K562 (cell line): ENCODE data around the gene CAPN10. TPM values are rescaled to one million over a fixed set of nuclear protein-coding genes. Genes with fewer than 3 reads are reported as not detected.

Experiments used
- ATAC-seq: fragments of 200-7000 bp; cut with Tn5 transposase; 3 replicates; pipeline ENCODE4 v1.9.1; 2020; ENCODE audit warnings: moderate library complexity
- BruUV-seq: library from RNA; stranded (reverse); fragments of 400-500 nt; replicated peaks from 2 replicates; lab custom pipeline; 2021; lab: Mats Ljungman, UMichigan
- CTCF ChIA-PET: fragments of 300-600 bp; formaldehyde crosslinking; extraction: SDS; loops from one replicate; lab custom pipeline; 2021; ENCODE audit warnings: low intra/inter-chr PET ratio; lab: Yijun Ruan, JAX
- POLR2A ChIA-PET: fragments of 300-600, 350-650 bp; sonication (Branson Sonifier 250); formaldehyde crosslinking; extraction: SDS; loops from one replicate; lab custom pipeline; 2021; ENCODE audit warnings: antibody characterized with exemption, inconsistent platforms; lab: Yijun Ruan, JAX
- DNase-seq, 4 experiments: peaks; one replicate each; pipeline versions ENCODE4 v3.0.0 to v3.0.0-alpha.2; 2011 to 2018; ENCODE audit warnings: low spot score in 3 of 4, mixed read lengths in 3 of 4; ENCODE audit errors: extremely low read depth in 1 of 4
- FAIRE-seq: peaks from 2 replicates; lab custom pipeline; 2011; peaks lifted over from hg19 to GRCh38; lab: Jason Lieb, UNC
- H2AFZ ChIP-seq: 2 replicates; pipeline ENCODE4 v1.6.0; 2011; ENCODE audit warnings: low read depth, low read length, control low read depth, inconsistent platforms
- H3K27ac ChIP-seq: fragments of 200-600 bp; 3 replicates; pipeline ENCODE4 v1.8.0; 2011; ENCODE audit warnings: low read depth, mild to moderate bottlenecking, control low read depth, inconsistent platforms, low read length, moderate library complexity, mixed read lengths; ENCODE audit errors: extremely low read depth
- H3K27me3 ChIP-seq, 2 experiments: fragments of 300-600 bp in 1 of 2; 2 replicates in 1 of 2; 3 replicates in 1 of 2; pipeline versions ENCODE4 v1.6.0 to v1.8.0; 2011; ENCODE audit warnings: inconsistent platforms in 2 of 2, low read length in 2 of 2, mild to moderate bottlenecking in 1 of 2, mixed read lengths in 1 of 2, moderate library complexity in 1 of 2; ENCODE audit not compliant: control insufficient read depth in 2 of 2, insufficient read depth in 2 of 2
- H3K36me3 ChIP-seq: fragments of 300-600 bp; 3 replicates; pipeline ENCODE4 v1.8.0; 2011; ENCODE audit warnings: mild to moderate bottlenecking, low read length, inconsistent platforms; ENCODE audit not compliant: control insufficient read depth, insufficient read depth
- H3K4me1 ChIP-seq, 2 experiments: fragments of 200-600 bp in 1 of 2; replicated peaks in 1 of 2; 2 replicates in 1 of 2; 3 replicates in 1 of 2; pipeline versions ENCODE4 v1.5.1 to v1.8.0; 2011; ENCODE audit warnings: inconsistent platforms in 2 of 2, low read length in 2 of 2, mild to moderate bottlenecking in 1 of 2, mixed read lengths in 1 of 2, moderate library complexity in 1 of 2; ENCODE audit not compliant: control insufficient read depth in 2 of 2, insufficient read depth in 2 of 2
- H3K4me2 ChIP-seq: 2 replicates; pipeline ENCODE4 v1.6.1; 2011; ENCODE audit warnings: low read length, control low read depth, inconsistent platforms, mixed read lengths; ENCODE audit not compliant: insufficient read depth
- H3K4me3 ChIP-seq: fragments of 200-600 bp; sonication (generic), shearing (Covaris generic); 2 replicates; pipeline ENCODE4 v1.5.1; 2016; ENCODE audit warnings: control low read depth, inconsistent platforms
- H3K79me2 ChIP-seq: fragments of 200-600 bp; 3 replicates; pipeline ENCODE4 v1.8.0; 2011; ENCODE audit warnings: low read length, inconsistent platforms; ENCODE audit not compliant: control insufficient read depth, insufficient read depth
- H3K9ac ChIP-seq, 2 experiments: 2 replicates each; pipeline versions ENCODE4 v1.6.0 to v1.6.1; 2011; ENCODE audit warnings: low read depth in 2 of 2, low read length in 2 of 2, control low read depth in 1 of 2, inconsistent platforms in 1 of 2, mild to moderate bottlenecking in 1 of 2, mixed read lengths in 1 of 2; ENCODE audit not compliant: insufficient read depth in 1 of 2
- H3K9me1 ChIP-seq: one replicate; pipeline ENCODE4 v1.6.0; 2011; ENCODE audit warnings: inconsistent platforms, mild to moderate bottlenecking, low read length, moderate library complexity; ENCODE audit not compliant: control insufficient read depth, insufficient read depth
- H3K9me3 ChIP-seq: replicated peaks from 2 replicates; pipeline ENCODE4 v1.5.1; 2011; ENCODE audit warnings: low read depth, low read length, inconsistent platforms; ENCODE audit not compliant: control insufficient read depth, insufficient read depth
- H4K20me1 ChIP-seq: replicated peaks from 2 replicates; pipeline ENCODE4 v1.6.1; 2011; ENCODE audit warnings: low read length, inconsistent platforms, mixed read lengths; ENCODE audit not compliant: control insufficient read depth, insufficient read depth
- BCLAF1 ChIP-seq, 2 experiments: fragments of 450-650 bp in 1 of 2; IDR thresholded peaks; 2 replicates each; pipeline ENCODE4 v1.6.1; 2011 to 2017; ENCODE audit warnings: low read depth in 2 of 2, antibody characterized with exemption in 1 of 2, borderline replicate concordance in 1 of 2, low read length in 1 of 2, mild to moderate bottlenecking in 1 of 2, mixed read lengths in 1 of 2; ENCODE audit not compliant: control insufficient read depth in 1 of 2
- HEY1 ChIP-seq: fragments of 250-450 bp; sonication (Bioruptor Pico); IDR thresholded peaks from 2 replicates; pipeline ENCODE4 v1.5.0; 2020; ENCODE audit warnings: mild to moderate bottlenecking, moderate library complexity, borderline replicate concordance
- HNRNPLL ChIP-seq: fragments of 200-400 bp; formaldehyde crosslinking; IDR thresholded peaks from 2 replicates; pipeline ENCODE4 v1.6.1; 2017; ENCODE audit warnings: low read length, low read depth, mild to moderate bottlenecking; ENCODE audit not compliant: poor library complexity, severe bottlenecking
- NCOA2 ChIP-seq, 2 experiments: fragments of 450-650 bp; IDR thresholded peaks; 2 replicates each; pipeline ENCODE4 v1.6.1; 2018; ENCODE audit warnings: mild to moderate bottlenecking in 2 of 2, moderate library complexity in 1 of 2; ENCODE audit not compliant: partially characterized antibody in 2 of 2
- NCOA6 ChIP-seq: fragments of 450-650 bp; IDR thresholded peaks from 2 replicates; pipeline ENCODE4 v1.6.1; 2017; ENCODE audit warnings: mild to moderate bottlenecking
- PTTG1 ChIP-seq: fragments of 450-650 bp; IDR thresholded peaks from 2 replicates; pipeline ENCODE4 v1.6.1; 2016; ENCODE audit warnings: low read depth, mild to moderate bottlenecking, missing genetic modification characterization, missing compliant biosample characterization
- PYGO2 ChIP-seq: fragments of 450-650 bp; IDR thresholded peaks from 2 replicates; pipeline ENCODE4 v1.6.1; 2016; ENCODE audit warnings: mild to moderate bottlenecking, missing genetic modification characterization, moderate library complexity, missing compliant biosample characterization
- ZBTB9 ChIP-seq: fragments of 450-650 bp; formaldehyde crosslinking; IDR thresholded peaks from 2 replicates; pipeline ENCODE4 v1.4.0; 2020; ENCODE audit warnings: mild to moderate bottlenecking, moderate library complexity
- WGBS: fragments of 100-300 bp; shearing (Covaris generic); methylation state at CpG from one replicate; pipeline ENCODE4 v1.1.6; 2016; ENCODE audit warnings: low coverage, mixed read lengths; ENCODE audit not compliant: insufficient coverage; ENCODE audit errors: missing lambda C conversion rate; 5-methylcytosine and 5-hydroxymethylcytosine counted together
- in situ Hi-C: fragments of 300-500 bp; cut with MboI; formaldehyde crosslinking; loops from 4 replicates; pipeline ENCODE4 v1.15.0; 2018; ENCODE audit warnings: inconsistent platforms, mixed read lengths
- intact Hi-C: fragments of 100-400 bp; cut with micrococcal nuclease; formaldehyde crosslinking; loops from 2 replicates; pipeline ENCODE4 v1.14.2; 2022
- polyA plus RNA-seq, 8 experiments: library from polyadenylated mRNA; depleted of rRNA in 4 of 8; stranded (reverse) in 5 of 8; unstranded in 3 of 8; fragments of >200 nt; fragmentation: Nextera tagmentation in 2 of 8; fragmentation: Illumina TruSeq in 1 of 8; extraction: Ambion mirVana in 2 of 8; extraction: Trizol in 1 of 8; gene quantifications; 2 replicates each; pipeline versions ENCODE4 v1.2.1 to v1.2.3, GENCODE V29; 2011 to 2014; ENCODE audit warnings: inconsistent platforms in 1 of 8, missing spikeins in 1 of 8
- total RNA-seq, 7 experiments: library from RNA; depleted of rRNA in 6 of 7; stranded (reverse); fragments of >200 nt in 6 of 7; fragmentation: Illumina TruSeq in 2 of 7; extraction: Trizol in 2 of 7; gene quantifications; 2 replicates each; pipeline versions ENCODE4 v1.2.1 to v1.2.3, GENCODE V29; 2011 to 2021; ENCODE audit warnings: low replicate concordance in 1 of 7

Gene CAPN10
- total and polyA plus RNA-seq, 9 of the 15 experiments (the other 6 are each of a cell fraction or from before 2014, with no cell fraction given) = 0.08 to 26.1 (median 8.4) TPM

- no peak overlapping the region for H3K9ac ChIP-seq
- CTCF ChIA-PET = no interaction called here
- H3K4me1 ChIP-seq = peaks cover 0 to 25% of the 10 kb centered on the region in 2 experiments; a peak in 2 of 5 replicates
- H4K20me1 ChIP-seq = no peaks in the 10 kb centered on the region
- H3K9me1 ChIP-seq = no peaks in the 10 kb centered on the region
- H2AFZ ChIP-seq = no peak overlapping the region
- POLR2A ChIA-PET = no interaction called here
- no peaks in the 10 kb centered on the region for H3K36me3 ChIP-seq
- BruUV-seq = no TSS peak
- FAIRE-seq (no peak), ATAC-seq (no peak), DNase-seq (no peak)
- no peaks in the 10 kb centered on the region for H3K9me3 ChIP-seq
- H3K4me2 ChIP-seq = no peak overlapping the region
- no peak overlapping the region for H3K4me3 ChIP-seq
- no peak for TF ChIP-seq ZBTB9 (CRISPR knock-in tag)
- TF ChIP-seq BCLAF1 (IDR thresholded peaks at IDR 0.05; ENCODE audit: borderline replicate concordance in 1 of 2, control insufficient read depth in 1 of 2, low read depth in 2 of 2, low read length in 1 of 2) = no peak
- no peak for TF ChIP-seq HEY1 (CRISPR knock-in tag)
- TF ChIP-seq PYGO2 = no peak
- TF ChIP-seq PTTG1 (tag) = no peak
- TF ChIP-seq NCOA6 = no peak
- TF ChIP-seq NCOA2 (IDR thresholded peaks at IDR 0.05; ENCODE audit: partially characterized antibody in 2 of 2) = no peak
- no peak for TF ChIP-seq HNRNPLL
- TF ChIP-seq, all 486 proteins: peak for 0
- Histone ChIP-seq H3K27me3 (no peaks in the 10 kb centered on the region), H3K27ac (no peak overlapping the region), H3K79me2 (no peaks in the 10 kb centered on the region)
- 29% methylated on average over 4 of the region's 6 CpGs for WGBS
- in situ Hi-C loops (no loop called here), intact Hi-C loops (no loop called here)
These were observed 32.2 kb downstream of the CAPN10 start for GRCh38 chr2:240618776-240619175.
